ENCODE results near the gene SPATA9. TPM values are rescaled to one million over a fixed set of nuclear protein-coding genes. Genes with fewer than 3 reads are reported as not detected.
A peak's percentile ranks its signal among the peaks of the same experiment; 100 is the strongest.

Gene SPATA9
- total and polyA plus RNA-seq, 2 of the 13 experiments (the other 11 are each of a cell fraction or from before 2014, with no cell fraction given), result not detected

DNA sequence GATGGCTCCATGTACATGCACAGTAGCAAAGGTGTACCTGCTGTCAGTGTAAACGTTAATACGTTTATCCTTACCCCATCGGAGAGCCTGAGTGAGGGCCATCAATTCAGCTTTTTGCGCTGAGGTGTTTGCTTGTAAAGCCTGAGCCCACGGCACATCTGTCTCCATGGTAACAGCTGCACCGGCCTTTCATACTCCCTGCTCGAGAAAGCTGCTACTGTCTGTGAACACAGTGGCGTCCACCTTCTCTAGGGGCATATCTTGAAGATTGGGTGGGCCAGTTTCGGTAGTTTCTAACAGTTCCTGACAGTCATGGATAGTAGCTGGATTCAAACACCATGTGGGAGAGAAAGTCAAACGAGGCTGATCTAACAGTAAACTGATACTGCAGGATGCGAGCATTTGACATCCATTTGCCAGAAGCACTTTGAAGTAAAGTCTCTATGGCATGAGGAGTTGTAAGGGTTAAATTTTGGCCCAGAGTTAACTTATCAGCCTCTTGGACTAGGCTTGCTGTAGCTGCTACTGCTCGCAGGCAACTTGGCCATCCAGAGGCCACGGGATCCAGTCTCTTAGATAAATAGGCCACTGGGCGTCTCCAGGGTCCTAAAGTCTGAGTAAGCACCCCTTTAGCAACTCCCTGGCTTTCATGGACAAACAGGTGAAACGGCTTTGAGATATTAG is 27.3 kb upstream of the SPATA9 start (continued):
- TF ChIP-seq, protein P1, sequence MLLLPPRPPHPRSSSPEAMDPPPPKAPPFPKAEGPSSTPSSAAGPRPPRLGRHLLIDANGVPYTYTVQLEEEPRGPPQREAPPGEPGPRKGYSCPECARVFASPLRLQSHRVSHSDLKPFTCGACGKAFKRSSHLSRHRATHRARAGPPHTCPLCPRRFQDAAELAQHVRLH (CRISPR knock-in tag; IDR thresholded peaks at IDR 0.05; ENCODE audit: borderline replicate concordance, low read depth), result no peak
- TF ChIP-seq ZNF644 (CRISPR knock-in tag; IDR thresholded peaks at IDR 0.05; ENCODE audit: low read depth) (0 out of 2 replicates have a peak, but pooled peaks have one; percentile 34), ZMYM4 (CRISPR knock-in tag; IDR thresholded peaks at IDR 0.05) (peak; percentile 79), ATAD3A (CRISPR knock-in tag; IDR thresholded peaks at IDR 0.05) (no peak), PAX8 (CRISPR knock-in tag; IDR thresholded peaks at IDR 0.05; ENCODE audit: borderline replicate concordance) (no peak), FOXA1 (IDR thresholded peaks at IDR 0.05) (no peak), FOXA1 (CRISPR knock-in tag; IDR thresholded peaks at IDR 0.05) (peak; percentile 56), ZNF224 (CRISPR knock-in tag; IDR thresholded peaks at IDR 0.05) (0 out of 2 replicates have a peak, but pooled peaks have one; percentile 23)
- TF ChIP-seq, protein P2, sequence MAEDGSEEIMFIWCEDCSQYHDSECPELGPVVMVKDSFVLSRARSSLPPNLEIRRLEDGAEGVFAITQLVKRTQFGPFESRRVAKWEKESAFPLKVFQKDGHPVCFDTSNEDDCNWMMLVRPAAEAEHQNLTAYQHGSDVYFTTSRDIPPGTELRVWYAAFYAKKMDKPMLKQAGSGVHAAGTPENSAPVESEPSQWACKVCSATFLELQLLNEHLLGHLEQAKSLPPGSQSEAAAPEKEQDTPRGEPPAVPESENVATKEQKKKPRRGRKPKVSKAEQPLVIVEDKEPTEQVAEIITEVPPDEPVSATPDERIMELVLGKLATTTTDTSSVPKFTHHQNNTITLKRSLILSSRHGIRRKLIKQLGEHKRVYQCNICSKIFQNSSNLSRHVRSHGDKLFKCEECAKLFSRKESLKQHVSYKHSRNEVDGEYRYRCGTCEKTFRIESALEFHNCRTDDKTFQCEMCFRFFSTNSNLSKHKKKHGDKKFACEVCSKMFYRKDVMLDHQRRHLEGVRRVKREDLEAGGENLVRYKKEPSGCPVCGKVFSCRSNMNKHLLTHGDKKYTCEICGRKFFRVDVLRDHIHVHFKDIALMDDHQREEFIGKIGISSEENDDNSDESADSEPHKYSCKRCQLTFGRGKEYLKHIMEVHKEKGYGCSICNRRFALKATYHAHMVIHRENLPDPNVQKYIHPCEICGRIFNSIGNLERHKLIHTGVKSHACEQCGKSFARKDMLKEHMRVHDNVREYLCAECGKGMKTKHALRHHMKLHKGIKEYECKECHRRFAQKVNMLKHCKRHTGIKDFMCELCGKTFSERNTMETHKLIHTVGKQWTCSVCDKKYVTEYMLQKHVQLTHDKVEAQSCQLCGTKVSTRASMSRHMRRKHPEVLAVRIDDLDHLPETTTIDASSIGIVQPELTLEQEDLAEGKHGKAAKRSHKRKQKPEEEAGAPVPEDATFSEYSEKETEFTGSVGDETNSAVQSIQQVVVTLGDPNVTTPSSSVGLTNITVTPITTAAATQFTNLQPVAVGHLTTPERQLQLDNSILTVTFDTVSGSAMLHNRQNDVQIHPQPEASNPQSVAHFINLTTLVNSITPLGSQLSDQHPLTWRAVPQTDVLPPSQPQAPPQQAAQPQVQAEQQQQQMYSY (CRISPR knock-in tag; IDR thresholded peaks at IDR 0.05), result no peak
- TF ChIP-seq, protein P3, sequence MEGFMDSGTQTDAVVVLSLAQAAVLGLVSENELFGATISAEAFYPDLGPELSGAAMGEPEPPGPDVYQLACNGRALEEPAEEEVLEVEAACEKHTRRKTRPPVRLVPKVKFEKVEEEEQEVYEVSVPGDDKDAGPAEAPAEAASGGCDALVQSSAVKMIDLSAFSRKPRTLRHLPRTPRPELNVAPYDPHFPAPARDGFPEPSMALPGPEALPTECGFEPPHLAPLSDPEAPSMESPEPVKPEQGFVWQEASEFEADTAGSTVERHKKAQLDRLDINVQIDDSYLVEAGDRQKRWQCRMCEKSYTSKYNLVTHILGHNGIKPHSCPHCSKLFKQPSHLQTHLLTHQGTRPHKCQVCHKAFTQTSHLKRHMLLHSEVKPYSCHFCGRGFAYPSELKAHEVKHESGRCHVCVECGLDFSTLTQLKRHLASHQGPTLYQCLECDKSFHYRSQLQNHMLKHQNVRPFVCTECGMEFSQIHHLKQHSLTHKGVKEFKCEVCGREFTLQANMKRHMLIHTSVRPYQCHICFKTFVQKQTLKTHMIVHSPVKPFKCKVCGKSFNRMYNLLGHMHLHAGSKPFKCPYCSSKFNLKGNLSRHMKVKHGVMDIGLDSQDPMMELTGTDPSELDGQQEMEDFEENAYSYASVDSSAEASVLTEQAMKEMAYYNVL (CRISPR knock-in tag; IDR thresholded peaks at IDR 0.05; ENCODE audit: borderline replicate concordance), result no peak
